Type B pancreatic cell (in vitro differentiated cells): ENCODE measurements around the gene WDR1. TPM values are rescaled to one million over a fixed set of nuclear protein-coding genes. Genes with fewer than 3 reads are reported as not detected.
A peak's percentile ranks its signal among the peaks of the same experiment; 100 is the strongest.

Experiments
- DNase-seq: peaks from one replicate; pipeline ENCODE4 v3.0.0; 2021; ENCODE audit warnings: mixed read lengths; ENCODE audit not compliant: unreplicated experiment; ENCODE audit errors: extremely low spot score
- H3K27ac Mint-ChIP-seq: 2 replicates; pipeline ENCODE4 v1.8.0; 2021; ENCODE audit warnings: mild to moderate bottlenecking, mixed read lengths
- H3K27me3 Mint-ChIP-seq: 2 replicates; pipeline ENCODE4 v1.8.0; 2021; ENCODE audit warnings: mixed read lengths
- H3K36me3 Mint-ChIP-seq: 2 replicates; pipeline ENCODE4 v1.8.0; 2021; ENCODE audit warnings: mixed read lengths
- H3K4me1 Mint-ChIP-seq: one replicate; pipeline ENCODE4 v1.8.0; 2021; ENCODE audit warnings: mixed read lengths; ENCODE audit not compliant: unreplicated experiment
- H3K4me3 Mint-ChIP-seq: 2 replicates; pipeline ENCODE4 v1.8.0; 2021; ENCODE audit warnings: mild to moderate bottlenecking, mixed read lengths
- H3K9me3 Mint-ChIP-seq: 2 replicates; pipeline ENCODE4 v1.8.0; 2021; ENCODE audit warnings: mixed read lengths
- CTCF ChIP-seq: fragments of 200-600 bp; sonication (generic); conservative IDR thresholded peaks from 2 replicates; pipeline ENCODE4 v1.5.0; 2021; ENCODE audit warnings: antibody characterized with exemption, mild to moderate bottlenecking
- total RNA-seq: library from RNA; stranded (reverse); gene quantifications from 2 replicates; pipeline ENCODE4 v1.2.1, GENCODE V29; 2021; ENCODE audit warnings: low replicate concordance

The WDR1 gene
- total RNA-seq, 1 donor from 2014 or later, result 227 TPM

GRCh38 chr4:10115271-10115796 lies 1.3 kb downstream of the WDR1 start:
- TF ChIP-seq CTCF, result no peak
- Mint-ChIP-seq H3K27me3 (no peaks in the 10 kb centered on the region), H3K27ac (peak overlapping the region; percentile 95), H3K36me3 (peaks cover 25% of the 10 kb centered on the region), H3K4me1 (peaks cover 39% of the 10 kb centered on the region), H3K4me3 (peak overlapping the region; percentile 94), H3K9me3 (no peaks in the 10 kb centered on the region)
- no peak for DNase-seq

- H3K36me3 Mint-ChIP-seq, result peaks cover 30% of the 10 kb centered on the region
Observed at GRCh38 chr4:10114607-10115006, 2.0 kb downstream of the WDR1 start.

DNA sequence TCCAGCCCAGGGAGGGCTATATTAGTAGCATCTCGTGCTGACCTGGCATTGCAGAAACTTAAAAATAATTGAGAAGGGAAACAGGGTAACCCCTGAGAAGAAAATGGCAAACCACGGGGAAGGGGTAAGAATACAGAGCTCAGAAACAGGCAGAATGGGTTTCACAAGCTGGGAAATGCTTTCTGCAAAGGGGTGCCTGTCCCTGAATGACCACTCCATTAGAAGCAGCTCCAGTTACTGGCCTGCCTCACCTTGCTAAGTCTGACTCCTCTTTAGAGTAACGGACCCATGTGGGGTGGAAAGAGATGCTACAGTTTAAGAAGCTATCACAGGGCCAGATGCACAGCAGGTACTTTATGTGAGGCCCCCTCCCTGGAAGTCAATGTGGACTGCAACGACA lies 2.5 kb downstream of the WDR1 start:
- TF ChIP-seq CTCF, result no peak
- H3K4me1 Mint-ChIP-seq, result peaks cover 40% of the 10 kb centered on the region
- no peaks in the 10 kb centered on the region for H3K27me3 Mint-ChIP-seq
- peak overlapping the region; percentile 95 for H3K27ac Mint-ChIP-seq
- DNase-seq, result no peak
- H3K4me3 Mint-ChIP-seq, result peak overlapping the region; percentile 72
- H3K36me3 Mint-ChIP-seq, result peaks cover 33% of the 10 kb centered on the region
- no peaks in the 10 kb centered on the region for H3K9me3 Mint-ChIP-seq

More at GRCh38 chr4:10114607-10115006, 2.0 kb downstream of the WDR1 start:
- TF ChIP-seq CTCF, result no peak
- Mint-ChIP-seq H3K4me3 (peak overlapping the region; percentile 94), H3K9me3 (no peaks in the 10 kb centered on the region), H3K27ac (peak overlapping the region; percentile 95), H3K4me1 (peaks cover 39% of the 10 kb centered on the region), H3K27me3 (no peaks in the 10 kb centered on the region)
- DNase-seq, result no peak

DNA sequence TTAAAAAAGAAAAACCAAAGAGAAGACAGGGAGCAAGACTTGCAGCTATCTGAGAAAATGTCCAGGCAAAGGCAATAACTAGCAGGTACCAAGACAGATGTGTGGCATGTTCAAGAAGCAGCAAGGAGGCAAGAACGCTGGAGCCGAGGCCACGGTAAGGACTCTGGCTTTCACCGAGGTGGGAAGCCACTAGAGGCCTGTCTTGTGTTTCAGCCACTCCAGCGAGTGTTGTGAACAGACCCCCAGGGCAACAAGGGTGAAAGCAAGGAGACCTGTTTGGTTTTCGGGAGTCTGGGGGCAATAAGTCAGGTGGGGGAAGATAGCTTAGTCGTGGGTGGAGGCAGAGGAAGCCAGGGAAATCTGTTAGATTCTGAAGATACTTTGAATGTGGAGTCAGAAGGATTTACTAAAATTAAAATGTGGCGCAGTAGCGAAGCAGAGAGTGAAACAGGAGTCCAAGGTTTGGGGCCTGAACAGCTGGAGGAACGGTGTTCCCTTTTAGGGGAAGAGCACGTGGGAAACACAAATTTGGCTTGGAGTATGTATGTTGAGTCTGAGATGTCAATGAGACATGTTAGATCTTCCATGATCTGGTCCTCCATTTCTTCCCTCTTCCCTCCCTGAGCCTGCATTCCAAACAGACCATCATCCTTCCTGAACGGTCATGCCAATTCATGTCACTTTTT lies 3.1 kb downstream of the WDR1 start:
- H3K36me3 Mint-ChIP-seq, result peaks cover 38% of the 10 kb centered on the region
- H3K27ac Mint-ChIP-seq, result peak overlapping the region; percentile 95
- peaks cover 46% of the 10 kb centered on the region for H3K4me1 Mint-ChIP-seq
- no peak for DNase-seq
- H3K9me3 Mint-ChIP-seq, result no peaks in the 10 kb centered on the region
- H3K27me3 Mint-ChIP-seq, result no peaks in the 10 kb centered on the region
- peak overlapping the region; percentile 72 for H3K4me3 Mint-ChIP-seq
- no peak for TF ChIP-seq CTCF

DNA sequence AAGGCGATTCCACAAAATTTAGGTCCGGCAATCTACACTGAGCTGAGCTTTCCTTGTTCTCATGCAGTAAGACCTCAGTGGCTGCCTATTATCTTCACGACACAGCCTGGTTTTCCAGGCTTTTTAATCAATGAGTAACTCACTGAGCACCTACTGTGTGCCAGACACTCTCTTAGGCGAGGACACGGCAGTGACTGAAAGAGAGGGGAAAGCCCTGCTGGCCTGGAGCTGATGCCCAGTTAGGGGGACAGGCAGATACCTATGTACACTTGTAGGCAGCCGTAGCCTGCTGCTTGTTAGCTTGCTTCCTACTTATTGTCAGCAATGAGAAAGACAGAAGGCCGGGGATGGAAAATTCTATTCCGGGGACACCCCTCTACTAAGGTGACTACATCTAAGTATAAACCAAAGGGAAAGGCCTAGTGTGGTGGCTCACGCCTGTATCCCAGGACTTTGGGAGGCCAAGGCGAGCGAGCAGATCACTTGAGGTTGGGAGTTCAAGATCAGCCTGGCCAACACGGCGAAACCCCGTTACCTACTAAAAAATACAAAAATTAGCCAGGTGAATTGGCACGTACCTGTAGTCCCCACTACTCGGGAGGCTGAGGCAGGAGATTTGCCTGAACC lies 3.8 kb downstream of the WDR1 start:
- Mint-ChIP-seq H3K36me3 (peaks cover 44% of the 10 kb centered on the region), H3K4me3 (peak overlapping the region; percentile 72), H3K27me3 (no peaks in the 10 kb centered on the region), H3K9me3 (no peaks in the 10 kb centered on the region), H3K4me1 (peaks cover 46% of the 10 kb centered on the region), H3K27ac (peak overlapping the region; percentile 95)
- no peak for DNase-seq
- no peak for TF ChIP-seq CTCF
